H1 (cell line): ENCODE measurements around the gene VPS13A. TPM values are rescaled to one million over a fixed set of nuclear protein-coding genes. Genes with fewer than 3 reads are reported as not detected.

Experiments
- CTCF ChIA-PET: fragments of 300-600 bp; sonication (Branson Sonifier 250); formaldehyde crosslinking; loops from one replicate; lab custom pipeline; 2021; ENCODE audit not compliant: partially characterized antibody; lab: Charles Lee
- POLR2A ChIA-PET: fragments of 300-600 bp; sonication (Branson Sonifier 250); formaldehyde crosslinking; loops from one replicate; lab custom pipeline; 2021; ENCODE audit warnings: inconsistent platforms; ENCODE audit not compliant: partially characterized antibody; lab: Charles Lee
- DNase-seq, 2 experiments: peaks; one replicate each; pipeline versions ENCODE4 v3.0.0 to v3.0.0-alpha.2; 2010 to 2022; ENCODE audit warnings: low spot score in 2 of 2, low read depth in 1 of 2, mixed read lengths in 1 of 2
- FAIRE-seq: peaks from 2 replicates; lab custom pipeline; 2011; peaks lifted over from hg19 to GRCh38; lab: Jason Lieb, UNC
- H2AFZ ChIP-seq: 2 replicates; pipeline ENCODE4 v1.8.1; 2012; ENCODE audit warnings: low read length, inconsistent platforms
- H2AK5ac ChIP-seq: 2 replicates; pipeline ENCODE4 v1.6.1; 2013; ENCODE audit warnings: low read depth, low read length
- H2BK120ac ChIP-seq: replicated peaks from 2 replicates; pipeline ENCODE3; 2013; ENCODE audit warnings: low read depth, low read length, inconsistent platforms
- H2BK12ac ChIP-seq: 2 replicates; pipeline ENCODE4 v1.6.1; 2013; ENCODE audit warnings: low read depth, low read length
- H2BK15ac ChIP-seq: 2 replicates; pipeline ENCODE4 v1.6.1; 2013; ENCODE audit warnings: low read length
- H2BK20ac ChIP-seq: 2 replicates; pipeline ENCODE4 v1.6.1; 2013; ENCODE audit warnings: low read length
- H2BK5ac ChIP-seq: 2 replicates; pipeline ENCODE4 v1.6.1; 2013; ENCODE audit warnings: low read depth, low read length
- H3K14ac ChIP-seq: 2 replicates; pipeline ENCODE4 v1.6.1; 2013; ENCODE audit warnings: inconsistent platforms; ENCODE audit not compliant: insufficient read length
- H3K18ac ChIP-seq: 2 replicates; pipeline ENCODE4 v1.6.1; 2013; ENCODE audit warnings: low read length; ENCODE audit errors: extremely low read depth
- H3K23ac ChIP-seq: 2 replicates; pipeline ENCODE4 v1.6.1; 2013; ENCODE audit warnings: inconsistent platforms; ENCODE audit not compliant: insufficient read length
- H3K23me2 ChIP-seq: 2 replicates; pipeline ENCODE4 v1.6.1; 2013; ENCODE audit warnings: low read depth, low read length
- H3K27ac ChIP-seq: 2 replicates; pipeline ENCODE4 v1.6.1; 2011; ENCODE audit warnings: low read depth, low read length, inconsistent platforms
- H3K27me3 ChIP-seq, 4 experiments: replicated peaks in 1 of 4; 1 replicate in 1 of 4; 2 replicates in 3 of 4; pipeline versions ENCODE4 v1.6.1 to v1.8.1; 2011 to 2013; ENCODE audit warnings: low read length in 3 of 4, mild to moderate bottlenecking in 3 of 4, inconsistent platforms in 2 of 4, mixed read lengths in 2 of 4, moderate library complexity in 1 of 4; ENCODE audit not compliant: control insufficient read depth in 3 of 4, insufficient read depth in 3 of 4; ENCODE audit errors: extremely low read depth in 1 of 4
- H3K36me3 ChIP-seq, 4 experiments: 2 replicates each; pipeline versions ENCODE4 v1.6.1 to v1.8.1; 2011 to 2013; ENCODE audit warnings: mild to moderate bottlenecking in 4 of 4, low read length in 3 of 4, moderate library complexity in 2 of 4, control low read depth in 1 of 4, inconsistent platforms in 1 of 4; ENCODE audit not compliant: insufficient read depth in 4 of 4, control insufficient read depth in 2 of 4
- H3K4ac ChIP-seq: replicated peaks from 2 replicates; pipeline ENCODE3; 2013; ENCODE audit warnings: low read length, low read depth, mixed read lengths, inconsistent platforms; ENCODE audit not compliant: insufficient read length
- H3K4me1 ChIP-seq, 4 experiments: replicated peaks in 1 of 4; 1 replicate in 1 of 4; 2 replicates in 3 of 4; pipeline versions ENCODE4 v1.6.1 to v1.8.1; 2011 to 2013; ENCODE audit warnings: low read length in 3 of 4, inconsistent platforms in 2 of 4, mixed read lengths in 1 of 4; ENCODE audit not compliant: insufficient read depth in 4 of 4, control insufficient read depth in 3 of 4
- H3K4me2 ChIP-seq, 2 experiments: 2 replicates each; pipeline versions ENCODE4 v1.6.1 to v1.8.1; 2011 to 2013; ENCODE audit warnings: low read depth in 2 of 2, low read length in 2 of 2, control low read depth in 1 of 2, inconsistent platforms in 1 of 2, mild to moderate bottlenecking in 1 of 2; ENCODE audit not compliant: insufficient read depth in 1 of 2
- H3K4me3 ChIP-seq, 4 experiments: fragments of 200-600, 300-600 bp in 1 of 4; sonication (generic), shearing (Covaris generic), sonication (Bioruptor Twin) in 1 of 4; 2 replicates each; pipeline versions ENCODE4 v1.5.1 to v1.8.1; 2011 to 2016; ENCODE audit warnings: low read length in 4 of 4, low read depth in 3 of 4, control low read depth in 2 of 4, inconsistent platforms in 2 of 4, mild to moderate bottlenecking in 2 of 4, mixed read lengths in 1 of 4, moderate library complexity in 1 of 4; ENCODE audit not compliant: insufficient read depth in 2 of 4; ENCODE audit errors: extremely low read depth in 1 of 4
- H3K56ac ChIP-seq: replicated peaks from 2 replicates; pipeline ENCODE3; 2013; ENCODE audit warnings: low read depth, mild to moderate bottlenecking, mixed read lengths, low read length, inconsistent platforms; ENCODE audit not compliant: insufficient read length
- H3K79me1 ChIP-seq: 2 replicates; pipeline ENCODE4 v1.6.1; 2013; ENCODE audit warnings: low read depth, low read length, control low read depth
- H3K79me2 ChIP-seq, 2 experiments: 2 replicates each; pipeline versions ENCODE4 v1.6.1 to v1.8.1; 2012 to 2013; ENCODE audit warnings: low read length in 2 of 2, mild to moderate bottlenecking in 2 of 2, inconsistent platforms in 1 of 2; ENCODE audit not compliant: insufficient read depth in 2 of 2, control insufficient read depth in 1 of 2
- H3K9ac ChIP-seq, 4 experiments: replicated peaks in 1 of 4; 1 replicate in 1 of 4; 2 replicates in 3 of 4; pipeline versions ENCODE4 v1.6.1 to v1.8.1; 2011 to 2013; ENCODE audit warnings: low read depth in 3 of 4, low read length in 3 of 4, control low read depth in 2 of 4, mild to moderate bottlenecking in 2 of 4, moderate library complexity in 2 of 4, inconsistent platforms in 1 of 4; ENCODE audit errors: extremely low read depth in 1 of 4
- H3K9me3 ChIP-seq, 2 experiments: 2 replicates each; pipeline versions ENCODE4 v1.6.1 to v1.8.1; 2012 to 2013; ENCODE audit warnings: mild to moderate bottlenecking in 2 of 2, moderate library complexity in 2 of 2, control low read depth in 1 of 2, inconsistent platforms in 1 of 2, low read depth in 1 of 2, low read length in 1 of 2, mixed read lengths in 1 of 2; ENCODE audit not compliant: insufficient read depth in 2 of 2
- H4K20me1 ChIP-seq, 2 experiments: replicated peaks in 1 of 2; 2 replicates each; pipeline versions ENCODE3 to v1.8.1; 2011 to 2013; ENCODE audit warnings: inconsistent platforms in 2 of 2, low read length in 2 of 2, mild to moderate bottlenecking in 1 of 2; ENCODE audit not compliant: insufficient read depth in 2 of 2, control insufficient read depth in 1 of 2
- H4K5ac ChIP-seq: 2 replicates; pipeline ENCODE4 v1.6.1; 2013; ENCODE audit warnings: low read length, low read depth, mixed read lengths, inconsistent platforms; ENCODE audit not compliant: insufficient read length
- H4K8ac ChIP-seq: 2 replicates; pipeline ENCODE4 v1.8.0; 2013; ENCODE audit warnings: mild to moderate bottlenecking, moderate library complexity, low read length, inconsistent platforms; ENCODE audit not compliant: insufficient read depth; ENCODE audit errors: extremely low read depth
- H4K91ac ChIP-seq: replicated peaks from 2 replicates; pipeline ENCODE3; 2013; ENCODE audit warnings: low read length, mixed read lengths, inconsistent platforms; ENCODE audit not compliant: insufficient read length
- BCL11A ChIP-seq, 2 experiments: IDR thresholded peaks; one replicate each; pipeline ENCODE4 v1.6.1; 2011; ENCODE audit warnings: low read depth in 2 of 2, low read length in 2 of 2, mild to moderate bottlenecking in 2 of 2
- EZH2 ChIP-seq: fragments of 200-600 bp; sonication (generic); IDR thresholded peaks from 2 replicates; pipeline ENCODE4 v1.7.1; 2012; ENCODE audit warnings: low read depth, mild to moderate bottlenecking, moderate library complexity, low read length, inconsistent platforms; ENCODE audit not compliant: severe bottlenecking
- KDM5A ChIP-seq: fragments of 200-600 bp; IDR thresholded peaks from 2 replicates; pipeline ENCODE4 v1.7.1; 2012; ENCODE audit warnings: mild to moderate bottlenecking, low read length, inconsistent platforms, mixed read lengths
- RXRA ChIP-seq: IDR thresholded peaks from 2 replicates; pipeline ENCODE4 v1.6.1; 2011; ENCODE audit warnings: low read depth, mild to moderate bottlenecking, low read length, moderate library complexity; ENCODE audit not compliant: insufficient read depth
- TAF7 ChIP-seq: optimal IDR thresholded peaks from 2 replicates; pipeline ENCODE3; 2011; ENCODE audit warnings: low read depth, mild to moderate bottlenecking, inconsistent platforms, low read length, moderate library complexity, borderline replicate concordance
- WGBS, 2 experiments: shearing (Covaris generic) in 1 of 2; methylation state at CpG; one replicate each; pipeline versions ENCODE4 v1.1.6 to v1.1.7; 2013 to 2015; ENCODE audit warnings: low lambda C conversion rate in 2 of 2, mixed read lengths in 2 of 2, inconsistent platforms in 1 of 2, low coverage in 1 of 2, missing lambda C conversion rate in 1 of 2; ENCODE audit not compliant: insufficient replicate concordance in 2 of 2, insufficient coverage in 1 of 2, insufficient read length in 1 of 2; ENCODE audit errors: extremely low coverage in 1 of 2, missing lambda C conversion rate in 1 of 2; 5-methylcytosine and 5-hydroxymethylcytosine counted together
- polyA plus RNA-seq, 7 experiments: library from polyadenylated mRNA; depleted of rRNA in 3 of 7; stranded (reverse) in 5 of 7; unstranded in 2 of 7; fragments of >200 nt in 5 of 7; fragments of 200-250 nt in 2 of 7; gene quantifications; 1 replicate in 5 of 7; 2 replicates in 1 of 7; 4 replicates in 1 of 7; pipeline versions ENCODE4 v1.2.1 to v1.2.3, GENCODE V29; 2011 to 2013; ENCODE audit warnings: missing spikeins in 2 of 7, mixed read lengths in 2 of 7
- total RNA-seq: library from RNA; stranded (reverse); fragmentation: NEBNext Ultra II Directional; extraction: Animal tissue kit (Norgen Biotek cat#: 25700); gene quantifications from 2 replicates; pipeline ENCODE4 v1.2.1, GENCODE V29; 2021

Gene VPS13A
- total and polyA plus RNA-seq, 2 of the 8 experiments (the other 6 are each of a cell fraction or from before 2014, with no cell fraction given), result 6.0 to 36.5 TPM

DNA sequence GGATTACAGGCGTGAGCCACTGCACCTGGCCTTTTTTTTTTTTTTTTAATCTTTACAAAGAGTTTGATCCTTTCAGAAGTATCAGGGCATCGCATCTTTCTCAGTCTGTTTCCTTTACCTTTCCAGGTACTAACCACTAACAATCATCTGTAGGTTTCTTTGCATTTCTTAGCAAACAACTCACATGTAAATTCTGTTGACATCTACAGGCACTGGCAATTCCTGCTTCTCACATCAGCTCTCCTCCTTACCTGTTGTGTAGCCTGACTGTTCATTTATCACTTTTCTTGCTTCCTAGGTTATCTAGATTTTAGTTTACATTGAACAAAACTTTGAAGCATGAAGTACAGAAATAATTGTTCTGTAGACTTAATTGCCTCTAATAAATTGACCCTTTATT lies 27.5 kb upstream of the VPS13A start:
- no peaks in the 10 kb centered on the region for H3K36me3 ChIP-seq
- WGBS, 2 experiments, result 29% methylated on average over 2 of the region's 2 CpGs; no CpG with 5 or more reads in 1 of the 2 experiments
- H3K4me2 ChIP-seq, result no peak overlapping the region
- DNase-seq, result no peak
- POLR2A ChIA-PET, result no interaction called here
- H3K23ac ChIP-seq, result no peak overlapping the region
- no peak for FAIRE-seq
- H3K27ac ChIP-seq, result no peak overlapping the region
- H2AK5ac ChIP-seq, result no peak overlapping the region
- H3K4ac ChIP-seq, result no peak overlapping the region
- peaks cover 0 to 3% (median 0%) of the 10 kb centered on the region in 4 experiments; a peak in 1 of 7 replicates for H3K4me1 ChIP-seq
- no peaks in the 10 kb centered on the region; a peak in 1 of 7 replicates for H3K27me3 ChIP-seq
- no peaks in the 10 kb centered on the region for H4K20me1 ChIP-seq
- no peak overlapping the region for H4K5ac ChIP-seq
- no peak overlapping the region for H2BK120ac ChIP-seq
- CTCF ChIA-PET, result interaction anchor here (1.0 to 4.3 kb wide), 8 partner anchors 13 to 156 kb away, joined by 3 to 34 read pairs (median 6); no protein-coding TSS in a partner anchor
- H3K14ac ChIP-seq, result no peak overlapping the region
- no peak overlapping the region for H3K56ac ChIP-seq
- no peak overlapping the region for H3K18ac ChIP-seq
- H3K9ac ChIP-seq, result no peak overlapping the region
- no peak overlapping the region for H2BK5ac ChIP-seq
- H2BK15ac ChIP-seq, result no peak overlapping the region
- H2BK12ac ChIP-seq, result no peak overlapping the region
- H2AFZ ChIP-seq, result no peak overlapping the region
- H3K79me1 ChIP-seq, result no peaks in the 10 kb centered on the region
- H3K23me2 ChIP-seq, result no peaks in the 10 kb centered on the region
- no peak overlapping the region for H2BK20ac ChIP-seq
- H3K4me3 ChIP-seq, result no peak overlapping the region
- H4K91ac ChIP-seq, result no peak overlapping the region
- H3K9me3 ChIP-seq, result no peaks in the 10 kb centered on the region
- no peaks in the 10 kb centered on the region for H3K79me2 ChIP-seq
- no peak overlapping the region for H4K8ac ChIP-seq
- no peak for TF ChIP-seq RXRA
- TF ChIP-seq EZH2, result no peak
- TF ChIP-seq TAF7, result no peak
- TF ChIP-seq KDM5A, result no peak
- no peak for TF ChIP-seq BCL11A (IDR thresholded peaks at IDR 0.05; ENCODE audit: low read depth in 2 of 2, low read length in 2 of 2)
